Neuron (in vitro differentiated cells): ENCODE results near the gene HYAL3.

Experiments used
- H2AFZ ChIP-seq: one replicate; pipeline ENCODE4 v1.6.1; 2013; ENCODE audit warnings: low read depth, mild to moderate bottlenecking, inconsistent platforms, low read length, moderate library complexity
- H3K27me3 ChIP-seq: one replicate; pipeline ENCODE4 v1.6.1; 2013; ENCODE audit warnings: low read length; ENCODE audit not compliant: insufficient read depth
- H3K36me3 ChIP-seq: one replicate; pipeline ENCODE4 v1.6.1; 2013; ENCODE audit warnings: low read length; ENCODE audit not compliant: insufficient read depth
- H3K4me1 ChIP-seq: one replicate; pipeline ENCODE4 v1.6.1; 2013; ENCODE audit warnings: low read length; ENCODE audit not compliant: insufficient read depth
- H3K4me3 ChIP-seq: 2 replicates; pipeline ENCODE4 v1.5.1; 2013; ENCODE audit warnings: mild to moderate bottlenecking, low read length, moderate library complexity
- H3K9me3 ChIP-seq: one replicate; pipeline ENCODE4 v1.6.1; 2013; ENCODE audit warnings: low read length

HYAL3 gene

DNA sequence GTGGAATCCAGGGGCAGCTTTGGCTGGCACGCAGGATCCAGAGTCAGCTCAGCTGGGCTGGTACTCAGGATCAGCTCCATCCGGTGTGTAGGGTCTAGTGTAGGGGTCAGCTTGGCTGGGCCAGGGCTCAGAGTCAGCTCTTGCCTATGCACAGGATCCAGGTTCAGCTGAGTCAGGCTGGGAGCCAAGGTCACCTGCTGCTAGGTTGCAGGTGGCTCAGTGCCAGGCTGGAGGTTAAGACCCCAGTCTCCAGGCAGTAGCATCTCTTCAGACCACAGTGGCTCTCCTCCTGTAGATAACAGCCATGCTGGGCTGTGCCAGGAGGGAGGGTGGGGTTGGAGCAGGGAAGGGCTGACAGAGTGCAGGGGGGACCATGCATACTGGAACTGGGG is 1.8 kb downstream of the HYAL3 start:
- Histone ChIP-seq H3K9me3 (no peaks in the 10 kb centered on the region), H3K36me3 (no peaks in the 10 kb centered on the region), H3K4me1 (peaks cover 21% of the 10 kb centered on the region), H3K27me3 (no peaks in the 10 kb centered on the region), H3K4me3 (no peak overlapping the region), H2AFZ (no peak overlapping the region)

DNA sequence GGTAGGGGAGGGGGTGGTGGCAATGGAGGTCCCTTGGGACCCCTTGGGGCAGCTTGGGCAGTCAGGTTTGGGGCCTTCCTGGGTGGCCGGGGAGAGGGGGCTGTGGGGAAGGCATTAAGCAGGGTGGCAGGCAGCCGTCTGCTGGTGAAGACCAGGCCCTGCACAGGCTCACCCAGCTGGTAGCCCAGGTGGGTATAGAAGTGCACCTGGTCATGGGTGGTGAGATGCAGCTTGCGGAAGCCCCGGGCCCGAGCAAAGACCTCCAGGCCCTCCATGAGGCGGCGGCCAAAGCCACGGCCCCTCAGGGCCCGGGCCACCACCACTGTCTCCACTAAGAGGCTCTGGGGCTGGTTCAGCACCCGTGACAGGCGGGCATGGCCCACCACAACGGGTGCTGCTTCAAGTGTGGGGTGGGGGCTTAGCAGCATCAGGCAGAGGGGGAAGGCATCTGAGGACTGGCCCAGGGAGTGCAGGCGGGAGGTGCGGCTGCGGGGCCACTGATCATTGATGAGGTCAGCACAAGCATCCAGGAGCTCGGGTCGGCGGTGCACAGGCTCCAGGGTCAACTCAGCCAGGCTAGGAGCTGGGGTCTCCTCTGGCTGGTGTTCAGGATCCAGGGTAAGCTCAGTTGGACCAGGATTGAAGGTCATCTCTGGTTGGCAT is 2.4 kb downstream of the HYAL3 start:
- Histone ChIP-seq H3K4me3 (no peak overlapping the region), H3K36me3 (no peaks in the 10 kb centered on the region), H3K9me3 (no peaks in the 10 kb centered on the region), H2AFZ (no peak overlapping the region), H3K27me3 (no peaks in the 10 kb centered on the region), H3K4me1 (peaks cover 21% of the 10 kb centered on the region)

DNA sequence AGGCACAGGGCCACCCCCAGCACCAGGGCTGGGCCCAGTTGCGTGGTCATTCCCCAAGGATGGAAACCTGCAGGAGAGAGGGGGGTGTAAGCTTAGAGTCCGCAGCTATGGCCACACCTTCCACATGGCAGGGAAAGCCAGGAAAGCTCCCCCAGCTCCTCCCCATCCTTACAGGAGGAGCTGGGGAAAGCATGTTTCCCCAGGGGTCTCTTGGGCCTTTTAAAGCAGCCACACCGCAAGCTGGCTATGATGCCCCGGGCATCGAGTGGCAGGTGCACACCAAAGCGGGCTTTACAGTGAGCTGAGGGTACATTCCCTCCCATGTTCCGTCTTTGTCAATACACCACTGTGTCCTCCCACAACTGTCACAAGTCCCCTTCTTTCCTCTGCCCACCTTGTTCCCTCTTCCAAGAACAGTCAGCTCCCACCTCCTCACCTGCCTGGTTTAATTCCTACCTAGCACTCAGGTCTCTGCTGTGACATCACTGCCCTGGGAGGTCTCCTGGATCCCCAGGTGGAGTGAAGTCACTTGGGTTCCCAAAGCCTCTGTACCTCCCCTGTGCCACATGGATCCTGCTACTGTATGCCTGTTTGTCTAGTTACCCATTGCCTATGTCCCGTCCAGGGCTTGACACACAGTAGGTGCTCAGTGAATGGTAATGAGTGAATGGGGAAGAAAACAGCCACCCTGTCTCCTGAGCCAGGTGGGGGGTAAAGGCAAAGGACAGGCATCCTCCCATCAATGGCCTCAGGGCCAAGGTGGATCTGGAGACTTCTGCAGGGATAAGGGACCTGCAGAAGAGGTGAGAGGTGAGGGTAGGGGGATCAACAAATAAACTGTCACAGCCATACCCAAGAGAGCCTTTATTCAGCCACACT is 3.4 kb downstream of the HYAL3 start:
- Histone ChIP-seq H3K4me1 (peaks cover 30% of the 10 kb centered on the region), H3K4me3 (no peak overlapping the region), H3K36me3 (no peaks in the 10 kb centered on the region), H3K9me3 (no peaks in the 10 kb centered on the region), H3K27me3 (no peaks in the 10 kb centered on the region), H2AFZ (no peak overlapping the region)

DNA sequence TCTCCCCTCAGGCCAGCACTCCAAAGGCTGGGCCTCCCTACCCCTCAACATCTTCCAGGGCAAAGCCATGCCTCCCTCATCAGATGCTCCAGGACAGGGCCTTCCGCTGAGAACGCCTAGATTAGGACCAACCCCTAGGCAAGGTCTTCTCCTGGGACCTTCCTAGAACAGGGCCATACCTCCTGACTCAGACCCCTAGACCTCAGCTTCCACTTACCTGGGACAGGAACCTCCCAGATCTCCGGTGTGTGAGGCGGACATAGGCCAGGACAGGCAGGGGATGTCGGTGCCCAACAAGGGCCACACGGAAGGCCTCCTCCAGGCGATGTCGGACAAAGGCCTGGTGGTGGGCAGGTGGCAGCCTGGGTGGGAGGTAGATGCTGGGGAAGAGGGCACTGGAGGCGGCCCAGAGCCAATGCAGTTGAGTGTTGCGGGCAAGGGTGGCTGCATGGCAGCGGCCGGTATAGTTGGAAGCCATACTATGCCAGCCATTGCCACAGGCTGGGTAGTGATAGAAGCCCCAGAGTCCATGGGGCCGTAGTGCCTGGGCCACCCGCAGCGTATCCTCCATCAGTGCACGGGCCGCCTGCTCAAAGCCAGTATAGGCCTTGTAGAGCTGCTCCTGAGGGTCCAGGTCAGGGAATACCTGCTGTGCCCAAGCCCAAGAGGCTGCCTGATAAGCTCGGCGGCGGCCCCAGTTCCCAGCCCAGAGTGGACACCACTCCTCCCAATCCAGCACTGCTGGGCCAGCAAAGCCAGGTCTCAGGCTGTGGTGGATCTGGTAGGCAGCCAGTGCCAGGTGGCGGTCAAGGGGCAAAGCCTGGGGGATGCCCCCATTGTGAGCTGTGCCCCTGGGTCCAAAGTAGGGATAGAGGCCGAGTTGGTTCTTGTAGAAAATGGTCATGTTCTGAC is 4.5 kb downstream of the HYAL3 start:
- H3K27me3 ChIP-seq = no peaks in the 10 kb centered on the region
- H3K4me3 ChIP-seq = no peak overlapping the region
- peaks cover 3% of the 10 kb centered on the region for H3K36me3 ChIP-seq
- no peaks in the 10 kb centered on the region for H3K9me3 ChIP-seq
- H2AFZ ChIP-seq = no peak overlapping the region
- H3K4me1 ChIP-seq = peaks cover 23% of the 10 kb centered on the region

DNA sequence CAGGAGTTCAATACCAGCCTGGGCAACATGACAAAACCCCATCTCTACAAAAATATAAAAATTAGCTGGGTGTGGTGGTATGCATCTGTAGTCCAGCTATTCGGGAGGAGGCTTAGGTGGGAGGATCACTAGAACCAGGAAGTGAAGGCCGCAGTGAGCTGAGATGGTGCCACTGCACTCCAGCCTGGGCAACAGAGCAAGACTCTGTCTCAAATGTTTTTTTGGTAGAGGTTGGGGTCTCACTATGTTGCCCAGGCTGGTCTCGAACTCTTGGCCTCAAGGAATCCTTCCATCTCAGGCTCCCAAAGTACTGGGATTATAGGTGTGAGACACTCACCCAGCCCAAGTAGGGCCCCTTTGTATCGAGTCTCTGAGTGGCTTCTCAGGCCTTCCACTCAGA is 5.1 kb downstream of the HYAL3 start:
- peaks cover 21% of the 10 kb centered on the region for H3K4me1 ChIP-seq
- H3K27me3 ChIP-seq = no peaks in the 10 kb centered on the region
- no peaks in the 10 kb centered on the region for H3K9me3 ChIP-seq
- H3K4me3 ChIP-seq = no peak overlapping the region
- H3K36me3 ChIP-seq = peaks cover 10% of the 10 kb centered on the region
- H2AFZ ChIP-seq = no peak overlapping the region

DNA sequence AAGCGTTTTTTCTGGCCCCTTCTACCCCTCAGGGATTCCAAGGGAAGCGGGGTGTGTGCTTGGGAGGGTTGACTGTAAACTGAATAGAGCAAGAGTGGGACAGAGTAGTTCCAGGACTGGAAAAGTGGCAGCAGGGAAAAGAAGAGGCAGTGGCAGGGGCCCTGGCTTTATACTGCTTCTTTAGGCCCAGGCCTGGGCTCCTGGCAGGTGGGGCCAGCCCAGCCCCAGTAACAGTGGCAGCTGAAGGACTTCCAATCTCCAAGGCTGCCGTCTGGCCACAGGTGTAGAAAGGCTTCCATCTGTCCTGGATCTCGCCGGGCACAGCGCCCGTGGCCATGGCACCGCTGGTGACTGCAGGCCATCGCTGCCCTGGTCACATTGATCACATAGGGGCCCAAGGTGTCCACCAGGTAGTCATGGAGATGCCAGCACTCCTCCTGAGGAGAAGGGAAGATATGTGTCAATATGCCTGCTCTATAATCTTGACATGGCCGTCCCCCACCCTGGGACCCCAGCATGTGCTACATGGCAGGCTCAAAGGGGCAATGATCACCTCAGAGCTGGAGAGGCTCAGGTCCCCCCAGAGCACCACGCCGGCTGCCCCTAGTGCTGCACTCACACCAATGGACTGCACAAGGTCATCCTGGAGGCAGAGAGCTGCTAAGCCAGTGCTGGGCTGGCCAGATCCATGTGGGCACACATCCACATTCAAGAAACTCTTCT is 6.0 kb downstream of the HYAL3 start:
- Histone ChIP-seq H3K9me3 (no peaks in the 10 kb centered on the region), H3K27me3 (no peaks in the 10 kb centered on the region), H3K4me1 (peaks cover 18% of the 10 kb centered on the region), H3K36me3 (peaks cover 18% of the 10 kb centered on the region), H2AFZ (no peak overlapping the region), H3K4me3 (peak overlapping the region; percentile 51)

DNA sequence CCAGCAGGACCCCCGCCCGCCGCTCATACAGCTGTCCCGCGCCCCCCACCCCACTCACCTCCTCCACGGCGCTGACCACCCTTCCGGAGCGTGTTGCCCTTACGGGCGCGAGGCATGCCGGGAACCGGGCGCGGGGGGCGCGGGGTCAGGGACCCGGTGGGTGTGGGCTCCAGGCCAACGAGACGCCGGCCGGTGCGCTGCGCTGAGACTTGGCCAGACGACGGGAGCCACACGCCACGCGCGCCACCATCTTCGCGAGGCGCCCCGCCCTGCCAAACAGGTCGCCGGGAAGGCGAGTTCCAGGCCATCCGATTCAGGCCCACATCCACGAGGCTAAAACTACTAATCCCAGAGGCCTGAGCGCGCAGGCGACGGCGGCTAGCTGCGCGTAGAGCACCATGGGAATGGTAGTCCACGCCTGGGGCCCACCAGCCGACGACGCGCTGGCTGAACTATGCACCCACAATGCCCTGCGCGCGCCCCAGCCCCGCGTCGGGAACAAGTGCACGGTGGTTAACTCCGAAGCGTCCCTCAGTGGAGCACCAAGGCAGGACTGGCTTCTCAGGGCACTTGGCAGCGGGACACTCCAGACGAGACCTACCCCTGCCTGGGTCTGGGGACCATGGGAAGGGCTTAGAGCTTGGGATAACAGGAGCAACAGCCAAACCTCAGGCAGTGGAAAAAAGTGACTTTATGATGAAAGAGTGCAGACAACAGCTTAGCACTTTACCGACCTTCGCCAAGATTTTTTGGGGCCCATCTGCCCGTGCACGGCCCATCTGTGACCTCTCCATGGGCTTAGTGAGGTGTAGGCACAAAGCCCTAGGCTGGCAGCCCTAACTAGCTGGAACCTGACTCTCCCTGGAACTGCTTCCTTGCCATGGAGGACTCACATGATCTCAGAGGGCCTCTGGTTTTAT is 6.8 kb downstream of the HYAL3 start, which contains the start of gene IFRD2:
IFRD2 (minus strand) TSS at position 271 of the 920 bp plus-strand sequence; CDS start at position 116, 155 bp downstream.
- Histone ChIP-seq H3K9me3 (no peaks in the 10 kb centered on the region), H3K27me3 (no peaks in the 10 kb centered on the region), H2AFZ (no peak within 1 kb of the TSS), H3K4me3 (peak within 1 kb of the TSS; percentile 93), H3K4me1 (peaks cover 16% of the 10 kb centered on the region), H3K36me3 (peaks cover 25% of the 10 kb centered on the region)

DNA sequence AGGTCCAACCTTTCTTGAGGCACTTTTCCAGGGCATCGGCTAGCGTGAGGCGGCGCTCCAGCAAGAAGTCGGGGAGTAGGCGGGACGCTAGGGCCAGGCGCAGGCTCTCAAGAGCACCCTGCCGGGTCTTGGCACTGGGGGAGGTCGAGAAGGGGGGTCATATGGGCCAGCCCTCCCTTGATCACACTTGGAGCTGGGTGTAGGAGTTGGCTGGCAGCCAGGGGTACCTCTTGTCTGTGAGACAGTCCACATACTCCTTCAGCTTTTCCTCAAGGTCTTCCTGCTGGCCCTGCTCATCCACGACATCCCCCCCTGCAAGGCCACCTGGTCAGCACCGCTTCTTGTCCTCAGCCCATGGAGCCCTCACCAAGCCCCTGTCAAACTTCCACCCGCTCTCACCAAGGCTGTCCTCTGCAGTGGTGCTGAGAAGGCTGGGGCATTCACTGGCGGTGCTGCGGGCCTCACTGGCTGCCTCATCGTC is 9.0 kb downstream of the HYAL3 start:
- Histone ChIP-seq H3K27me3 (no peaks in the 10 kb centered on the region), H3K4me1 (peaks cover 16% of the 10 kb centered on the region), H3K9me3 (no peaks in the 10 kb centered on the region), H2AFZ (no peak overlapping the region), H3K4me3 (no peak overlapping the region), H3K36me3 (peaks cover 32% of the 10 kb centered on the region)

DNA sequence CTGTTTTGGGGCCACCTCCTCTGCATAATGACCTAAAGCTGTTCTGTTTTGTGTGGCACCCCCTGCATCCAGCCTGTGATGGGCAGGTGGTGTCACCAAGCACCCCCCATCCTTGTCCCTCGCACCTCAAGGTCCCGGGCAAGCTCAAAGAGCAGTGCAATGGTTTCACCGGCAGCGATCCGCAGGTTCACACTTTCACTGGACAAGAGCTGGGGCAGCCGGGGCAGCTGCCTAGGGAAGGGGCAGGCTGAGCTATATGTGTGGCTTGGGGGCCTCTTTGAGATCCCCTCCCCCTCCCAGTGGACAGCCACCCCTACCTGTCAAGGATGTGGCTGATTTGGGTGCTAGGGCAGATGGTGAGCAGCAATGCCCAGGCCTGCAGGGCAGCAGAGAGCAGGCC is 10.1 kb downstream of the HYAL3 start:
- H3K4me3 ChIP-seq = no peak overlapping the region
- H3K36me3 ChIP-seq = peaks cover 32% of the 10 kb centered on the region
- no peak overlapping the region for H2AFZ ChIP-seq
- H3K27me3 ChIP-seq = no peaks in the 10 kb centered on the region
- peaks cover 16% of the 10 kb centered on the region for H3K4me1 ChIP-seq
- H3K9me3 ChIP-seq = no peaks in the 10 kb centered on the region

DNA sequence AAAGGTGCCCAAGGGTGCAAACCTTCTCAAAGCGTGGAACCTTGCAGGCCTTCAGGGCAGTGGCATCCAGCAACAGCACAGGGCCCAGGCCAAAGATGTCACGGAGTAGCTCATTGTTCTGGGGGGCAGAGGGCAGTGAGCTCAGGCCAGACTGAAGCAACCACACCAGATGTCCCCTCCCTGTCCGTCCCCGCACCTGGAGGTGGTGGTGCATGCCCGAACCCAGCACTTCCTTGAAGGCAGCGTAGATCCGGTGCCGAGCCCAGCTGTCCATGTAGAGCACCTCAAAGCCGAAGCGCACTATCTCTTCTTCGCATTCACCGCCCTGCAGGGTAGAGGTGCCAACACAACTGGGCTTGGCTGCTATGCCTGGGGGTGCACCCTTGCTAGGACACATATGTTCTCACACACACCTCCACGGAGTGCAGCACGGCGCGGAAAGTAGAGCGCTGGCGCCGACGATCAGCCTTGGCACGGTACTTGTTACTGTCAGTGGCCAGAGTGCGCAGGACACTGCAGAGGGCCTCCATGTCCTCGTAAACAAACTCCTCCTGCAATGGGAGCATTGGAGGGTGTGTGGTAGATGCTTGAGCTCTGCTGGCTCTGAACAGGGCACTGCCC is 10.7 kb downstream of the HYAL3 start:
- Histone ChIP-seq H3K4me3 (no peak overlapping the region), H3K36me3 (peaks cover 32% of the 10 kb centered on the region), H3K27me3 (no peaks in the 10 kb centered on the region), H2AFZ (no peak overlapping the region), H3K9me3 (no peaks in the 10 kb centered on the region), H3K4me1 (peaks cover 16% of the 10 kb centered on the region)

DNA sequence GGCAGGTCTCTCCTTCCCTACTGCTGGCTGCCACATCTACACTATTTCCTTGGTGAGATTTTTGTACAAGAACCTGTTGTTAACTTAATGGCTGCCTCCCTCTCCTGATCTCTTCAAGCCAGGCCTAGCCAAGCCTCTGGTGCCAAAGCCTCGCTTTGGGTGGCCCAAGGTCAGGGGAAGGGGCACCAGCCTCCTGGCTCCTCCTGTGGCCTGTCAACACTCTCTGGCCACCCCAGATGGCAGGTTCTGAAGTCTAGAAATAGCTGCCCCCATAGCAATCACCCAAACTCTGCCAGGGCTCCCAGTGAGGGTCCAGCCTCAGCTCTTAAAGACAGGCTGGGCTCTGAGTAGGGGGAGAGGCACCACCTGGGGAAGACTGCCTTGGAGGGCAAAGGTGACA is 11.9 kb downstream of the HYAL3 start:
- no peak overlapping the region for H2AFZ ChIP-seq
- peaks cover 32% of the 10 kb centered on the region for H3K36me3 ChIP-seq
- no peak overlapping the region for H3K4me3 ChIP-seq
- H3K9me3 ChIP-seq = no peaks in the 10 kb centered on the region
- peaks cover 9% of the 10 kb centered on the region for H3K4me1 ChIP-seq
- no peaks in the 10 kb centered on the region for H3K27me3 ChIP-seq
